GM12878 (cell line): ENCODE data around the gene CTNNAL1. TPM values are rescaled to one million over a fixed set of nuclear protein-coding genes. Genes with fewer than 3 reads are reported as not detected.

Experiments
- ATAC-seq: fragments of 200-7000 bp; cut with Tn5 transposase; 3 replicates; pipeline ENCODE4 v1.9.1; 2020; ENCODE audit warnings: mild to moderate bottlenecking, moderate library complexity
- BruUV-seq: library from RNA; stranded (reverse); fragments of 400-500 nt; replicated peaks from 2 replicates; lab custom pipeline; 2021; lab: Mats Ljungman, UMichigan
- CTCF ChIA-PET: fragments of 300-600 bp; sonication (Branson Sonifier 250); formaldehyde crosslinking; extraction: SDS; loops from one replicate; lab custom pipeline; 2021; ENCODE audit warnings: inconsistent platforms; lab: Yijun Ruan, JAX
- POLR2A ChIA-PET: fragments of 350-600 bp; formaldehyde crosslinking; extraction: SDS; loops from one replicate; lab custom pipeline; 2021; ENCODE audit warnings: inconsistent platforms; lab: Charles Lee
- RAD21 ChIA-PET: fragments of 300-600 bp; sonication (Branson Sonifier 250); formaldehyde crosslinking; loops from one replicate; lab custom pipeline; 2023; ENCODE audit warnings: antibody characterized with exemption; ENCODE audit not compliant: unreplicated experiment; lab: Charles Lee
- SMC1A ChIA-PET: fragments of 300-600 bp; sonication (Branson Sonifier 250); formaldehyde crosslinking; loops from one replicate; lab custom pipeline; 2023; ENCODE audit not compliant: unreplicated experiment, uncharacterized antibody; lab: Charles Lee
- DNase-seq: peaks from one replicate; pipeline ENCODE4 v3.0.0-alpha.2; 2011; ENCODE audit warnings: low read depth, low spot score
- FAIRE-seq: peaks from 3 replicates; lab custom pipeline; 2011; peaks lifted over from hg19 to GRCh38; lab: Jason Lieb, UNC
- H2AFZ ChIP-seq: 2 replicates; pipeline ENCODE4 v1.6.0; 2011; ENCODE audit warnings: low read depth, low read length, control low read depth; ENCODE audit not compliant: control insufficient read depth
- H3K27ac ChIP-seq: 2 replicates; pipeline ENCODE4 v1.5.1; 2011; ENCODE audit warnings: control low read depth; ENCODE audit not compliant: control insufficient read depth, insufficient read depth
- H3K27me3 ChIP-seq, 2 experiments: replicated peaks in 1 of 2; 2 replicates each; pipeline versions ENCODE4 v1.6.0 to v1.6.1; 2011; ENCODE audit warnings: low read length in 1 of 2; ENCODE audit not compliant: control insufficient read depth in 2 of 2, insufficient read depth in 2 of 2
- H3K36me3 ChIP-seq, 2 experiments: 2 replicates each; pipeline ENCODE4 v1.5.1; 2011; ENCODE audit warnings: low read length in 1 of 2; ENCODE audit not compliant: control insufficient read depth in 2 of 2, insufficient read depth in 2 of 2
- H3K4me1 ChIP-seq: 2 replicates; pipeline ENCODE4 v1.6.1; 2011; ENCODE audit warnings: mild to moderate bottlenecking, low read length, moderate library complexity, mixed read lengths; ENCODE audit not compliant: control insufficient read depth, insufficient read depth
- H3K4me2 ChIP-seq: 2 replicates; pipeline ENCODE4 v1.6.0; 2011; ENCODE audit warnings: control low read depth; ENCODE audit not compliant: control insufficient read depth, insufficient read depth
- H3K4me3 ChIP-seq: fragments of 200-600 bp; sonication (generic); 2 replicates; pipeline ENCODE4 v1.5.1; 2016
- H3K79me2 ChIP-seq: 2 replicates; pipeline ENCODE4 v1.6.0; 2011; ENCODE audit warnings: low read length; ENCODE audit not compliant: control insufficient read depth, insufficient read depth
- H3K9ac ChIP-seq: 2 replicates; pipeline ENCODE4 v1.8.0; 2011; ENCODE audit warnings: low read length, control low read depth, mixed read lengths; ENCODE audit not compliant: control insufficient read depth, insufficient read depth
- H3K9me3 ChIP-seq: replicated peaks from 3 replicates; pipeline ENCODE4 v1.5.1; 2011; ENCODE audit warnings: mild to moderate bottlenecking, low read length; ENCODE audit not compliant: control insufficient read depth, insufficient read depth
- H4K20me1 ChIP-seq: 2 replicates; pipeline ENCODE4 v1.6.0; 2011; ENCODE audit not compliant: control insufficient read depth, insufficient read depth
- BCL3 ChIP-seq: IDR thresholded peaks from 2 replicates; pipeline ENCODE4 v1.6.1; 2011; ENCODE audit warnings: borderline replicate concordance, low read depth, mild to moderate bottlenecking, moderate library complexity, low read length; ENCODE audit not compliant: insufficient read depth, poor library complexity, severe bottlenecking
- CEBPZ ChIP-seq: fragments of 150-350 bp; IDR thresholded peaks from 2 replicates; pipeline ENCODE4 v1.6.1; 2016; ENCODE audit warnings: low read depth, low read length
- E4F1 ChIP-seq: fragments of 450-650 bp; IDR thresholded peaks from 2 replicates; pipeline ENCODE4 v1.6.1; 2018; ENCODE audit warnings: borderline replicate concordance, mild to moderate bottlenecking; ENCODE audit not compliant: partially characterized antibody
- EED ChIP-seq: sonication (generic); IDR thresholded peaks from 2 replicates; pipeline ENCODE4 v1.6.1; 2016; ENCODE audit warnings: antibody characterized with exemption, low read depth
- EP300 ChIP-seq, 2 experiments: fragments of 150-350 bp in 1 of 2; IDR thresholded peaks; 2 replicates each; pipeline ENCODE4 v1.6.1; 2011 to 2012; ENCODE audit warnings: low read depth in 2 of 2, low read length in 2 of 2, borderline replicate concordance in 1 of 2, improper control_type of control experiment in 1 of 2, inconsistent platforms in 1 of 2; ENCODE audit not compliant: control insufficient read depth in 1 of 2
- IKZF1 ChIP-seq: fragments of 450-650 bp; conservative IDR thresholded peaks from 2 replicates; pipeline ENCODE4 v1.6.1; 2017; ENCODE audit warnings: antibody characterized with exemption, mild to moderate bottlenecking
- IRF4 ChIP-seq: IDR thresholded peaks from 2 replicates; pipeline ENCODE4 v1.6.1; 2011; ENCODE audit warnings: low read depth, low read length
- NFYA ChIP-seq: IDR thresholded peaks from 2 replicates; pipeline ENCODE4 v1.6.1; 2011; ENCODE audit warnings: low read depth, mild to moderate bottlenecking, low read length, improper control_type of control experiment, borderline replicate concordance
- NRF1 ChIP-seq: conservative IDR thresholded peaks from 2 replicates; pipeline ENCODE4 v1.6.1; 2011; ENCODE audit warnings: mild to moderate bottlenecking, low read depth, low read length, improper control_type of control experiment
- WGBS: methylation state at CpG from one replicate; pipeline ENCODE4 v1.1.6; 2016; ENCODE audit warnings: low lambda C conversion rate; ENCODE audit not compliant: insufficient replicate concordance, insufficient coverage; ENCODE audit errors: missing lambda C conversion rate; 5-methylcytosine and 5-hydroxymethylcytosine counted together
- in situ Hi-C: fragments of 300-500 bp; cut with MboI; formaldehyde crosslinking; loops from 9 replicates; pipeline ENCODE4 v1.14.3; 2018; ENCODE audit warnings: mixed read lengths
- intact Hi-C: fragments of 100-400 bp; cut with micrococcal nuclease; formaldehyde crosslinking; loops from one replicate; pipeline ENCODE4 v1.14.2; 2022; ENCODE audit not compliant: unreplicated experiment
- polyA plus RNA-seq, 11 experiments: library from polyadenylated mRNA; depleted of rRNA in 4 of 11; unstranded in 6 of 11; stranded (reverse) in 5 of 11; fragments of >200 nt; fragmentation: Nextera tagmentation in 4 of 11; fragmentation: Illumina TruSeq in 1 of 11; extraction: Ambion mirVana in 4 of 11; extraction: Trizol in 1 of 11; gene quantifications; 1 replicate in 1 of 11; 2 replicates in 10 of 11; pipeline versions ENCODE4 v1.2.1 to v1.2.3, GENCODE V29; 2011 to 2016; ENCODE audit warnings: inconsistent platforms in 2 of 11, missing spikeins in 2 of 11, low read depth in 1 of 11
- total RNA-seq, 4 experiments: library from RNA; depleted of rRNA in 3 of 4; stranded (reverse); fragments of >200 nt in 3 of 4; fragmentation: Illumina TruSeq in 1 of 4; extraction: Trizol in 1 of 4; gene quantifications; 2 replicates each; pipeline versions ENCODE4 v1.2.1 to v1.2.3, GENCODE V29; 2013 to 2021

CTNNAL1 gene
- total and polyA plus RNA-seq, 10 of the 15 experiments (the other 5 are each of a cell fraction or from before 2014, with no cell fraction given), result 16.3 to 82.5 (median 45.2) TPM

DNA sequence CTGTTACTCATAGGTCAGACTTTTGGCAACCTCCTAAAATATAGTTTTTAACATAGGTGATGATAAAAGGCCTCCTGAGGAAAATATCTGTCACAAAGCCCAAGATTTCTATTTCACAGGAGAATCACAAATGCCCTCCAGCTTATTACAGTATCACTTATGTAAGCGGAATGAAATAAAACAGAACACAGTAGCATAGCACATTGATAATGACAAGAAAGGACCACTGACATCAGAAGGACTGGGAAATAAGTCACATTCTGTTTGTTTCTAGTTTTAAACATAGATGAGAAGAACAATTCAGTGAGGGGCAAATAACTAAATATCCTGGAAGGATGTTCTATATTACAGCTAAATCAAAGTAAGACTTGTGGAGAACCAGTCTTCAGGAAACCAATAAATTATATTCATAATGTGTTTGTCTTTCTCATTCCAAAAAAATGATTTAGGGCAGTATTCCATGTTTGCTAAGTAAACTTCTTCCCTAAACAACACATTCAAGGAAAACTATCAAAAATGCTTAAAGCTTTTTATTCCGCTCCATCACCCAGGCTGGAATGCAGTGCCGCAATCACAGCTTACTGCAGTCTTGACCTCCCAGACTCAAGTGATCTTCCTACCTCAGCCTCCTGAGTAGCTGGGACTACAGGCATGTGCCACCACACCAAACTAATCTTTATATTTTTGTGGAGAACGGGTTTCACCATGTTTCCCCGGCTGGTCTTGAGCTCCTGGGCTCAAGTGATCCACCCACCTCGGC, 20.8 kb upstream of the CTNNAL1 start:
- WGBS, result 96% methylated on average over 6 of the region's 6 CpGs

More for the DNA sequence above, 20.8 kb upstream of the CTNNAL1 start:
- ChIA-PET POLR2A (no interaction called here), SMC1A (interaction anchor here (0.6 to 2.0 kb wide), 6 partner anchors 10 to 92 kb away, joined by 3 to 8 read pairs (median 4); no protein-coding TSS in a partner anchor), CTCF (interaction anchor here (0.7 to 1.3 kb wide), 2 partner anchors 17 to 20 kb away, joined by 3 read pairs; no protein-coding TSS in a partner anchor), RAD21 (no interaction called here)
- H3K27me3 ChIP-seq, result no peaks in the 10 kb centered on the region
- H3K9me3 ChIP-seq, result no peaks in the 10 kb centered on the region
- no peak overlapping the region for H3K9ac ChIP-seq
- no peak overlapping the region for H3K4me3 ChIP-seq
- H3K4me1 ChIP-seq, result no peaks in the 10 kb centered on the region
- TF ChIP-seq NRF1, result no peak
- TF ChIP-seq CEBPZ, result no peak
- TF ChIP-seq E4F1, result no peak
- TF ChIP-seq NFYA, result no peak
- TF ChIP-seq BCL3, result no peak
- no peak for TF ChIP-seq IKZF1
- TF ChIP-seq IRF4, result no peak
- no peak for TF ChIP-seq EP300 (IDR thresholded peaks at IDR 0.05; ENCODE audit: borderline replicate concordance in 1 of 2, control insufficient read depth in 1 of 2, low read depth in 2 of 2, low read length in 2 of 2)
- TF ChIP-seq EED, result no peak
- no peak overlapping the region for H2AFZ ChIP-seq
- no peak for ATAC-seq
- no peak overlapping the region for H3K27ac ChIP-seq
- no peak overlapping the region for H3K4me2 ChIP-seq
- peaks cover 2 to 10% of the 10 kb centered on the region in 2 experiments; a peak in 3 of 4 replicates for H3K36me3 ChIP-seq
- in situ Hi-C loops, result no loop called here
- DNase-seq, result no peak
- intact Hi-C loops, result no loop called here
- no peaks in the 10 kb centered on the region for H3K79me2 ChIP-seq
- no TSS peak for BruUV-seq
- H4K20me1 ChIP-seq, result no peaks in the 10 kb centered on the region
- FAIRE-seq, result no peak
